Activated CD8-positive, alpha-beta memory T cell treated with anti-CD3 and anti-CD28 coated beads, Interleukin-2, amount 50 U/mL, for 24 hours (primary cell): Measurements from ENCODE around the gene ULK1.

Experiments
- DNase-seq: peaks from one replicate; pipeline ENCODE4 v3.0.0-alpha.2; 2020; ENCODE audit errors: extremely low read depth

ULK1 gene

DNA sequence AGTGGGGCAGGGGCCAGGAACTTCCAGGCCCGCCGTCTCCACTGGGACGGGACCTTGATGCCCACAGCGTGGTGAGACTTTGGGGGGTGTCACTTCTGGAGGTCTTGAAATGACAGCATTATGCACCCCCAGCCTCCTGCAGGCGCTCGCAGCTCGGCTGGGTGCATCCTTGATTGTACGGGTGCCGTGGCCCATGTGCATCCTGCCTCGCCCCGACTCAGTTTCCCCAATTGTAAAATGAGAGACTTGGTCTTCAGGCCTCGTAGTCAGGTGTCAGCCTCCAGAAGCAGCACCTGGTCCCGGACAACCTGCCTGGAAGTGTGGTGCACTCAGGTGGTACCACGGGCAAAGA is 25.7 kb downstream of the ULK1 start:
- DNase-seq: no peak

DNA sequence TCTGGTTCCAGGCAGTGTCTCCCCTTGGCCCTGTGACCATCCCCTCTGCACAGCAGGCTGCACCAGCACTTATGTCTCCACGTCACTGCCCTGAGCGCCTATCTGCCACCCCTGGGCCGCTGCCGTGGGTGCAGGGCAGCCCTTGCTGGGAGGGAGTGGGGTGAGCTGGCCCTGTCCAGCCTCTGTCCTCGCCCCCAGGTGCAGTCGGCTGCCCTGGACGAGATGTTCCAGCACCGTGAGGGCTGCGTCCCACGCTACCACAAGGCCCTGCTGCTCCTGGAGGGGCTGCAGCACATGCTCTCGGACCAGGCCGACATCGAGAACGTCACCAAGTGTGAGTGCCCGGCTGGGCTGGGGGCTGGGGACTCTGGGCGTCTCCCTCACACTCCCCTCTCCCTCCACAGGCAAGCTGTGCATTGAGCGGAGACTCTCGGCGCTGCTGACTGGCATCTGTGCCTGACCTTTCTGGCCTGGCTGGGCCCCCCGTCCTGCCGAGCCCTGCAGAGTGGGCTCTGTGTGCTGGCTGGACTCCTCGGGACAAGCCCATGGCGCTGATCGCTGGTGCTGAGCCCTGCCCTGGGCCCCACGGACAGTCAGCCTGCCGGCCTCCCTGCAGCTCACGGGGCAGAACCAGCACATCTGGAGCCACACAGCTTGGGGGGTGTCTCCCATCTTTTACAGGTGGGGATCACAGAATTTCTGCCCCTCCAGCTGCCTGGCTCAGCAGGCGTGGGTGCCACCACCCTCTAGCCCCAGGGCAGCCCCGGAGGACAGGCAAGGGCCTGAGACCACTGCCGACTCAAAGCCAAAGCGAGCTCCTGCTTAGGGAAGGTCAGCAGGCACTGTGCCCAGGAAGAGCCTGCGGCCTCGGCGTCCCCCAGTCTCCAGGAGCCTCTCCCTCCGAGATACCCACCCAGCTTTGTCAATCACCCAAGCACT is 26.7 kb downstream of the ULK1 start:
- DNase-seq: no peak

DNA sequence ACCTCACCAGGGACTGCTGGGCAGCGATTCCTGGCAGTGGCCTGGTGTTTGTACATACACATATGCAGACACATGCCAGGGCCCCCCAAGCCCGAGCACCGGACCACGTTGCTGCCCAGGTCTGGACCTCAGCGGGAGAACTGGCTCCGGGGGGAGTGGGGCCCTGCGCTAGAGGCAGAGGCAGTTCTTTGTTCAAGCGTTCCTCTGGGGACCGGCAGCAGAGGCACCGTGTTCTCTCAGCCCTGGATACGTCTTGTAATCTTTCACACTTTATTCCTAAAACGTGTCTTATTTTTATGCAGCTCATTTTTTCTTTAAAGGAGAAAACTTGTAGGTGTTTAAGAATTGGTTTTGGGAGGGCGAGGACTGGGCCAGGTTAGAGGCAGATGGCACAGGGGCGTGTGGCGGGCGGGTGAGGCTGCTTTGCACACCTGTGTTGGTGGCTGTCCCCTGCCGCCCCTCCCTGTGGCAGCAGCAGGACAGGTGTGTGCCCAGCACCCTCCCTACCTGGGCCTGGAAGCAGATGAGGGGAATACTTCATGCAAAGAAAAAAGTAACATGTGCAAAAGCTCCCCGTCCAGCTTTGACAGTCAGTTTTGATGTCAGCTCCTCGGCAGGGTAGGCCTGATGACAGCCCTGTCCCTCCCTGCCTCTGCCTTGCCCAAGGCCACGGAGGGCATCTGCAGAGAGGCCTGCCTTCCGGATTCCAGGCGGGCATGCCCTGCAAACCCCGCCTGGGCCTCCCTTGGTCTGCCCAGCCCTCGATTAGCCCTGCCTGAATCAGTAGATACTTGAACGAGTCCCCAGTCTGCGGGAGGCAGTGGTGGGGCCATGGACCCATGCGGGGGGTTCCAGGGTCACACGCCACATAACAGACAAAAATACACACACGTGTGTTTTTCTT is 27.7 kb downstream of the ULK1 start:
- no peak for DNase-seq

DNA sequence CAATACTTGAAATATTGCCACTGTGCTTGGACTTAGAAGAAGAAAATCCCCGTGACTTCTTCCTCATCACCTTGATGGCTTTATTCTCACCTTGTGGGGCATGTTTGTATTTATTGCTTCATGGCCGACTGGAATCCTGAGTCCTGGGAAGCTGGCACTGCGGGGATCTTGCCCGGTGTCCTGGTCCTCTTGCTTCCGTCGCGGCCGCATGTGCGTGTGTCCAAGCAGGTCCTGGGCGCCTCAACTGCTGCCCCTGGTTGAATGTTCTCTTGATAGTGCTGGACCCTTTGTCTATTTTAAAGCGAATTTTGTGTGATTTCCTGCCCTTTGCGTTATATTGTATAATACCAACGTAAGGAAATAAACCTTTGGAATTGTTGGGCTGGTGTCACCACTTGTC is 28.4 kb downstream of the ULK1 start:
- DNase-seq: no peak

DNA sequence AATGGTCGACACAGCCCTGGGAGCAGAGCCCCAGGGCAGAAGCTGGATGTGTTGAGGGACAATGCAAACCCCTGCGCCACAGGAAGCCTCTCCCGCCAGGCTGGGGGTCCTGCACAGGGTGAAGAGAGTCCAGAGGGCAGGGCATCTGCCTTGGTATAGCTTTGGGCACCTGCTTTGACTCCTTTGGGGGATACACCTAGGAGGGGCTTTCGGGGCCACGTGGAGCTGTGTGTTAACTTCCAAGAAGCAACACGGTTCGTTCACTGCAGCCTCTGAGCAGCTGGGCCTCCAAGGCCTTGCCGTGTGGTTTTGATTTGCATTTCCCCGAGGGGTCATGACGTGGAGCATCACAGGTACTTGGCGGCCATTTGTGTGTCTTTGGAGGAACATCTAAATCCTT is 28.8 kb downstream of the ULK1 start:
- DNase-seq: no peak

DNA sequence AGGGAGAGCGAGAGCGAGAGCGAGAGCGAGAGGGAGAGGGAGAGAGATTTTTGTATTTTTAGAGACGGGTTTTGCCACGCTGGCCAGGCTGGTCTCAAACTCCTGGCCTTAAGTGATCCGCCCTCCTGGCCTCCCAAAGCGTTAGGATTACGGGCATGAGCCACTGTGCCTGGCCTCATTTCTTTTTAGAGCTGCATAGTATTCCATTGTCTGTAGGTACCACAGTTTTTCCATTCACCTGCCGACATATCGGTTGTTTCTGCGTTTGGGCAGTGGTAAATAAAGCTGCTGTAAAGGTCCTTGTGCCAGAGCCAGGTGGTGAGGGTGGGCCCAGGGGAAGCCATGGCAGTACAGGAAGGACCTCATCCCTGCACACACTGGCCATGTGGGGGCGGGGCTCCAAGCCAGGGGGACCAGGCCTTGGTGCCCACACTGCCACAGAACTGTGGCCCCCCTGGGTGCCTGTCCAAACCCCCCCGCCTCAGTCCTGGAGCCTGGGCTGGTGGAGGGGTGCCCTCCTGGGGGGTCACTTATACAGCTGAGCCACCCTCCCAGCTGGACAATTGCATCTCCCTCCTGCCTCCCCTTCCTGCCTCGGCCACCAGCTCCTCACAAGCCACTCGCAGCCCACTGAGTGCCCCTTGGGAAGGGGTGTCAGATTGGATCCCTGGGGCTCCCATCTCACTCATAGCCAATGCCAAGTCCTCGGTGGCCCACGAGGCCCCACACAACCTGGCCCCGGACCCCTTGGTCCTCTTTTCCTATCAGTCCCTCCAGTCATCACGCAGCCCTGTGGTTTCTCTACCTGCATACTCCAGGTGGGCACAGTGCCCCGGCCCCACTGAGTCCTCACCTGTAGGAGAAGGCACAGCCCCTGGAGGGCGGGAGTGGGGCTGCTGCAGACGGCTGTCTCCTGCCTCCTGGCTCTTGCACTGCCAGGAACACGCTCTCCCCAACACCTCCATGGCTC is 33.0 kb downstream of the ULK1 start:
- DNase-seq: no peak

DNA sequence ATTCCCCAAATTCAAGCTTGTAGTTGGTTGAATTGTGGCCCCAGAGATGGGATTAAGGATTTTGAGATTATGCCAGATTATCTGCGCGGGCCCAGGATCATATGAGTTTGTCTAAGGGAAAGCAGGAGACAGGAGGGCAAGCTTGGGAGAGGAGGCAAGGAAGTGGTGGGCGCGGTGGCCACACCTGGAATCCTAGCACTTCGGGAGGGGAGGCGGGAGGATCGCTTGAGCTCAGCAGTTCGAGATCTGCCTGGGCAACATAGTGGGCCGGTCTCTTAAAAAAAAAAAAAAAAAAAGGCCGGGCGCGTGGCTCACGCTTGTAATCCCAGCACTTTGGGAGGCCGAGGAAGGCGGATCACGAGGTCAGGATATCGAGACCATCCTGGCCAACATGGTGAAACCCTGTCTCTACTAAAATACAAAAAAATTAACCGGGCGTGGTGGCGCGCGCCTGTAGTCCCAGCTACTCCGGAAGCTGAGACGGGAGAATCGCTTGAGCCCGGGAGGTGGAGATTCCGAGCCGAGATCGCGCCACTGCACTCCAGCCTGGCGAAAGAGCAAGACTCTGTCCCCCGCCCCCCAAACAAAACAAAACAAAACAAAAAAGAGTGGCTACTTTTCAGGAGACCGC is 33.8 kb downstream of the ULK1 start:
- DNase-seq: no peak

DNA sequence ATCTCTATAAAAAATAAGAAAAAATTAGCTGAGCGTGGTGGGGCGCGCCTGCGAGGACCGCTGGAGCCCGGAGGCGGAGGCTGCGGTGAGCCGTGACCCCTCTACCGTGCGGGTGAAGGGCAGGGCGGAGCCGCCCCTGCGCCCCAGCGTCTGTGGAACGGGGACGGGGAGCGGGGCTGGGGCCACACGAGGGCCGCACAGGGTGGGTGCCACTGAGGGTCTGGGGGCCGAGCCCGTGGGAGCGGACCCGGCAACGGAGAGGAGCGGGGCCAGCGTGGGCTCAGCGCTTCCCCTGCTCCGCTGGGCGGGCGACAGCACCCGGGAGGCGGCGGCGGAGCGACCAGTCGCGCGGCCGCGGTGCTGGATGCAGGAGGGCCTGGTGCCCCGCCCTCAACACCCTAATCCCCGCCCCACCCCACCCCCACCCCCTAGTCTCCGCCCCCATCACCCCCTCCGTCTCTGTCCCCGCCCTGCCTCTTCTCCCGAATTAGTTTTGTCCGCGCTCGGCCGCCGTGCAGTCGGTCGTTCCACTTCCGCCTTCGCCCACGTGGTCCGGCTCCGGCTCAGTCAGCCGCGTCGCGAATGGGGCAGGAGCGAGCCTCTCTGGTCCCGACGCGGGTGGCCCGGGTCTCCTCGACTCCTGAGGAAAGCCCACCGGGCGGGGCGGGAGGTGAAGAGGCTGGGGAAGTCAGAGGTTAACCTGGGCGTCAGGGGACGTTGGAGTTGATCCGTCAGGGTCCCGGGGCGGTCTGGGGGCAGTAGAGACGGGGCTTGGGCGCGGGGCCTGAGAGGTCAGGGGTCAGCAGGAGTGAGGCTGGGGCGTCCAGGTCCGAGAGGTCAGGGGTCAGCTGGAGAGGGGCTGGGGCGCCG is 34.5 kb downstream of the ULK1 start, which contains the start of gene PUS1:
Gene PUS1 (plus strand): TSS at position 566 of the 870 bp plus-strand sequence. CDS start 447 bp downstream, outside the sequence.
- DNase-seq: peak; percentile 85

DNA sequence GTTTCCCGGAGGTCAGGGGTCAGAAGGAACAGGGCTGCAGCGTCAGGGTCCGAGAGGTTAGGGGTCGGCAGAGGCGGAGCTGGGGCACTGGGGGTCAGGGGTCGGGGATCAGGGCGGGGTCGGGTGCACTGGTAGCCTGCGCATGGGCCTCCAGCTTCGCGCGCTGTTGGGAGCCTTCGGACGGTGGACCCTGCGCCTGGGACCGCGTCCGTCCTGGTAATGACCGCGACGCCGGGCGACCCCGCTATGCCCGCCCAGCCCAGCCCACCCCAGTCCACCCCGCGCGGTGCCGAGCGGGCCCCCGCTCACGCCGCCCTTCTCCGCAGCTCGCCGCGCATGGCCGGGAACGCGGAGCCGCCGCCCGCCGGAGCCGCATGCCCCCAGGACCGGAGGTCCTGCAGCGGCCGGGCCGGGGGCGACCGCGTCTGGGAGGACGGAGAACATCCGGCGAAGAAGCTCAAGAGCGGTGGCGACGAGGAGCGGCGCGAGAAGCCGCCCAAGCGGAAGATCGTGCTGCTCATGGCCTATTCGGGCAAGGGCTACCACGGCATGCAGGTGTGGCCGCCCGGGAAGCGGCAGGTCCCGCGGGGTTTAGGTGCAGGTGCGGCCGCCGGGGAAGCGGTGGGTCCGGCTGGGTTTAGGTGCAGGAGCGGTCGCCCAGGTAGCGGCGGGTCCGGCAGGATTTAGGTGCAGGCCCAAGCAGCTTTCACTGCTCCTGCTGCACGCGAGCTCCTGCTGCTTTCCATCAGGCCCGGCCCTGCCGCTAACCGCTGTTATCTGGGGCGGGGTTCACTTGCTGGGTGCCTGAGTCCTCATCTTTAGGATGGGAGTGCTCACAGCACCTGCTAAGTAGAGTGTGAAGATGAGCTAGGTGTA is 35.4 kb downstream of the ULK1 start:
- DNase-seq: no peak

DNA sequence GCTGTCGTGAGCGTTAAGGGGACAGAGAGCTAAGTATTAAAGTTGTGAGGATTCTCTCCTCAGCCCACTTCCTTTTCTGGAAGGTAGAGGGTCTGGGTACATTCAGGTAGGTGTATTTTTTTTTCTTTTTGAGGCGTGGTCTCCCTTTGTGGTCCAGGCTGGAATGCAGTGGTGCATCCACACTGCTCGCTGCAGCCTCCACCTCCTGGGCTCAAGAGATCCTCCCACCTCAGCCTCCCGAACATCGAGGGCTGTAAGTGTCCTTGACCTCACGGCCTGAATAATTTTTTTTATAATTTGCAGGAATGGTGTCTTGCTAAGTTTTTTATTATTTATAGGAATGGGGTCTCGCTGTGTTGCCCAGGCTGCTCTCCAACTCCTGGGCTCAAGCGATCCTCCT is 36.1 kb downstream of the ULK1 start:
- DNase-seq: no peak

DNA sequence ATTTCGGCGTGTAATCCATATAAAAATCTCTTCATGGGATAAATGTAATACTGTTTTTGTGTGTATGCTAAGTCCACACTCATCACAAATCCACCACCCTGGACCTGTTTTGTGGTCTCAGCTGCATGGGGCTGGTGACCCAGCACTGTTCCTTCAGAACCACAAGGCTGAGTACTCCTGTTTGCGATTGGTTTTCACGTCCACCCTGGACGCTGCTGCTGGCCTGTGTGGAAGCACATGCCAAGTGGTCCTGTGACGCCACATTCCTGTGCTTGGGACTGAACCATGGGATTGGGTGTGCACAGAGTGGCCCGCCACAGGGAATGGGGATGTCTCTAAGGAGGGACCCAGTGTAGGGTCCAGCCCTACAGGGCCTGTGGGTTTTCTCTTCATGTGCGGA is 39.0 kb downstream of the ULK1 start:
- no peak for DNase-seq

DNA sequence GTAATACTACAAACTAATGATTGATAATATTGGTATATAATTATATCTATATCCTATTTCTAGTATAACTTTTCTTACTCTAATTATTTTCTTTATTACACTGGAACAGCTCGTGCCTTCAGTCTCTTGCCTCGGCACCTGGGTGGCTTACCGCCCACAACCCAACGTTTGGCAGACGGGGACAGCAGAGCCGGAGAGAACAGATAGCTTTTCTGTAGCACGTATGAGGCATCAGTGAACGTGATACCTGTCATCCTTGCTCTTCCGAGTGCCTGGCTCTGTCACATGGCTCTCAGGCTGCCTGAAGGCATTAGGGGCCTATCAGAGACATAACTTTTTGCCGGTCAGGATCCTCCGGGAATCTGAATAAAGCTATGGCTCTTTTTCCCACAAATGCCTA is 40.1 kb downstream of the ULK1 start:
- no peak for DNase-seq

DNA sequence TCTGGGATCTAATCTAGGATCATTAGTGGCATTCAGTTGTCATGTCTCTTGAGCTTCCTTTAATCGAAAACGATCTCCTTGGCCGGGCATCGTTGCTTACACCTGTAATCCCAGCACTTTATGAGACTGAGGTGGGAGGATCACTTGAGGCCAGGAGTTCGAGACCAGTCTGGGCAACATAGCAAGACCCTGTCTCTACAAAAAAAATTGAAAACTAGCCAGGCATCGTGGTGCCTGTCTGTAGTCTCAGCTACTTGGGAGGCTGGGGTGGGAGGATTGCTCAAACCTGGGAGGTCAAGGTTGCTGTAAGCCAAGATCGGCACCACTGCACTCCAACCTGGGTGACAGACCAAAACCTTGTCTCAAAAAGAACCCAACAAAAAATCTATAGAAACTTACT is 43.7 kb downstream of the ULK1 start:
- no peak for DNase-seq

DNA sequence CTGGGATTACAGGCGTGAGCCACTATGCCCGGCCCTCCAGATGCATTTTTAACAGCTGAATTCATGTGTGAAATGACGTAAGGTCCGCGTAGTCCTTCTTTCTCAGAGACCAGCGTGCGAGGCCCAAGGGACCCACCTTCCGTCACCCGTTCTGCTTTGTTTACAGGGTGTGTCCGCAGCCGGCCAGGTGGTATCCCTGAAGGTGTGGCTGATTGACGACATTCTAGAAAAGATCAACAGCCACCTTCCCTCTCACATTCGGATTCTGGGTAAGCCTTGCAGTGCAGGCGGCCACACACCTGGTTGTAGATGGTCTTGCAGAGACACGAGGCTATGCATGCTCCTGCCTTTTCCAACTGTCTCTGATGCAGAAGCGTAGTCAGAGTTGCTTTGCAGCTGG is 44.6 kb downstream of the ULK1 start:
- no peak for DNase-seq

DNA sequence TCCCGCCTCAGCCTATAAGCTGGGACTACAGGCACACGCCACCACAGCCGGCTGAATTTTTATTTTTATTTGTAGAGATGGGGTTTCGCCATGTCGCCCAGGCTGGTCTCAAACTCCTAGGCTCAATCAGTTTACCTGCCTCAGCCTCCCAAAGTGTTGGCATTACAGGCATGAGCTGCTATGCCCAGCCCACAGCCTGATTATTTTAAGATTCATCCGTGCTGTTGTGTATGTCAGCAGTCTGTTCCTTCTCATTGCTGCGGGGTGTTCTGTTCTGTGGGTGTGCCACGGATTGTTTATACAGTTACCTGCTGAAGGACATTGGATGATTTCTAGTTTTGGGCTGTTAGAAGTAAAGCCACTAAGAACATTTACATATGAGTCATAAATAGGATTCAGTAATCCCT is 45.7 kb downstream of the ULK1 start:
- DNase-seq: no peak

DNA sequence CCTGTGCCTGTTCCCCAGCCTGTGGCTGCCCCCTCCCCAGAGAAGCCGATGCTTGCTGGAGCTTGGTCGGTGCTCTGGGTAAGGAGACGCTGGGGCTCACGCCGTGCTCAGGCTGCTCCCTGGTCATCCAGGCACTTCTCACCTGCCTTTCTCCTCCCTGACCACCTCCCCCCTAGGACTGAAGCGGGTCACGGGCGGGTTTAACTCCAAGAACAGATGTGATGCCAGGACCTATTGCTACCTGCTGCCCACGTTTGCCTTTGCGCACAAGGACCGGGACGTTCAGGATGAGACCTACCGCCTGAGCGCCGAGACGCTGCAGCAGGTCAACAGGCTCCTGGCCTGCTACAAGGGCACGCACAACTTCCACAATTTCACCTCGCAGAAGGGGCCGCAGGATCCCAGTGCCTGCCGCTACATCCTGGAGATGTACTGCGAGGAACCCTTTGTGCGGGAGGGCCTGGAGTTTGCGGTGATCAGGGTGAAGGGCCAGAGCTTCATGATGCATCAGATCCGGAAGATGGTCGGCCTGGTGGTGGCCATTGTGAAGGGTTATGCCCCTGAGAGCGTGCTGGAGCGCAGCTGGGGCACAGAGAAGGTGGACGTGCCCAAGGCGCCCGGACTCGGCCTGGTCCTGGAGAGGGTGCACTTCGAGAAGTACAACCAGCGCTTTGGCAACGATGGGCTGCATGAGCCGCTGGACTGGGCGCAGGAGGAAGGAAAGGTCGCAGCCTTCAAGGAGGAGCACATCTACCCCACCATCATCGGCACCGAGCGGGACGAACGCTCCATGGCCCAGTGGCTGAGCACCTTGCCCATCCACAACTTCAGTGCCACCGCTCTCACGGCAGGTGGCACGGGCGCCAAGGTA is 46.9 kb downstream of the ULK1 start:
- DNase-seq: no peak

DNA sequence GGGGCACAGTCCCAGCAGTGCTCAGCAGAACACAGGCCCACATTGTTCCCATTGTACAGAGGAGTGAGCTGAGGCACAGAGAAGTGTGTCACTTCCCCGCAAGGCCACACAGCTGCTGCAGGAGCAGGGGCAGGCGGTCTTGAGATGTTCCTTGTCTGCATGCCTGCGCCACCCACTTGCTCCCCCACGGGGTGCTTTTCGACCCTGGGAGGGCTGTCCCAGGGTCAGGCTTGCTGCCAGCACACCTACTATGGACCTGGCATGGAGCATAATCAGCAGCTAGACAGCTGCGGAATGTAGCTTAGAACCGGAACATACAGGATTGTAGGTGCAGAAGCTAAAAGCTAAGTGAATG is 47.5 kb downstream of the ULK1 start:
- no peak for DNase-seq

DNA sequence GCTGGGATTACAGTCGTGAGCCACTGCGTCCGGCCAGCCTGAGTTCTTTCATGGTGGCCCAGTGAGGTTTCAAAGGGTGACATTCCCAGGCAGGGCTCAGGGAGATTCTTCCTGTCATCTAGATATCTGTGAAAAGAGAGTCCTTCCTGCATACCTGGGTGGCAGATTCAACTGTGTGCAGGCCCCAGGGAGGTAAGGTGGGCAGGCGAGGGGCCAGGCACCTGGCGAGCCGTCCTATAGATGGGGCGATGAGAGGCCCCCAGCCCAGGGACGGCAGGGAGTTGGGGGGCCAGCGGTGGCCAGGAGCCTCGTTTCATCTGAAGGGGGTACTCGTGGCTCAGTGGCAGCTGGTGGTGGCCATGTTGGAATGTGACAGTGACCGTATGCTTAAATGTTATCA is 48.2 kb downstream of the ULK1 start:
- no peak for DNase-seq
